Activated effector memory CD4-positive, alpha-beta T cell treated with Interleukin-2 at 50 U/mL for 16 hours (primary cell): ENCODE measurements around the gene NMRK2.
"Not testable (repeated sequence)": the region's sequence is repeated elsewhere in the genome, so short reads cannot be mapped to it uniquely, and the experiment has no call there.

ENCODE experiments used
- DNase-seq: peaks from one replicate; pipeline ENCODE4 v3.0.0-alpha.2; 2020

The NMRK2 gene

DNA sequence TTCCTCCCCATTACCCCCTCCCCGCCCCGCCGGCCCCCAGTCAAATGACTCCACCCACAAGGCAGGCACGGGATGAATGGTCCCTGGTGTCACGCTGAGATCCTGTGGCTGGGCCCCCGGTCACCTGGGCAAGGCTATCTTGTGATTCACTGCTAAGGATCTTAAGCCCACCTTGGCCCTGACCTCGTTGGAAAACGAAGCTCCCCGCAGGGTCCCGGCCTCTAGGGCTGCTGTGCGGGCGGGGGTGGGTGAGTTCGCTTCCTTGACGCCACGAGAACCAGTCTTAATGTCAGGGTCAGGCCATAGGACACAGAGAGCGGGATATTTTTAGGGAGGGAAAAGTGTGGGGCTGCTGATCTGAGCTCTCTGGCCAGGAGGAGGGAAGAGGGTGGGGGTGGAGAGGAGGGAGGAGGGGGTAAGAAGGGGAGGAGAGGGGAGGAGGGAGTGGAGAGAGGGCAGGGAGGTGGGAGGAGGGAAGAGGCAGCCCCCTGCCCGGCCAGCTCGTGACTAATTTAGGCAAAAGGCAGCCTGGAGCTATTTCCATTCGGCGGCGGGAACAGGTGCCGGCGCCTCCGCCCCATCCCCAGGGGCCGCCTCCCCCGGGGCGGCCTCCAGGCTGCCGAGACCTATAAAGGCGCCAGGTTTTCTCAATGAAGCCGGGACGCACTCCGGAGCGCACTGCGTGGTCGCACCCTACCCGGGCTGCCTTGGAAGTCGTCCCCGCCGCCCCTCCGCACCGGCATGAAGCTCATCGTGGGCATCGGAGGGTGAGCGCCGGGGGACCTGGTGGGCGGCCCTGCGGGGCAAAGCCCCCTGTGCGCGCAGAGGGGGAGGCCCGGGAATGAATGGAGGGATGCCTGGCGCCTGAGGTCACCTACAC, at the start of gene NMRK2:
NMRK2 (plus strand) TSS at position 139 of the 880 bp plus-strand sequence; CDS start at position 742, 603 bp downstream.
- no peak for DNase-seq

GRCh38 chr19:3890591-3890990, 42.3 kb upstream of the NMRK2 start:
- DNase-seq = no peak

DNA sequence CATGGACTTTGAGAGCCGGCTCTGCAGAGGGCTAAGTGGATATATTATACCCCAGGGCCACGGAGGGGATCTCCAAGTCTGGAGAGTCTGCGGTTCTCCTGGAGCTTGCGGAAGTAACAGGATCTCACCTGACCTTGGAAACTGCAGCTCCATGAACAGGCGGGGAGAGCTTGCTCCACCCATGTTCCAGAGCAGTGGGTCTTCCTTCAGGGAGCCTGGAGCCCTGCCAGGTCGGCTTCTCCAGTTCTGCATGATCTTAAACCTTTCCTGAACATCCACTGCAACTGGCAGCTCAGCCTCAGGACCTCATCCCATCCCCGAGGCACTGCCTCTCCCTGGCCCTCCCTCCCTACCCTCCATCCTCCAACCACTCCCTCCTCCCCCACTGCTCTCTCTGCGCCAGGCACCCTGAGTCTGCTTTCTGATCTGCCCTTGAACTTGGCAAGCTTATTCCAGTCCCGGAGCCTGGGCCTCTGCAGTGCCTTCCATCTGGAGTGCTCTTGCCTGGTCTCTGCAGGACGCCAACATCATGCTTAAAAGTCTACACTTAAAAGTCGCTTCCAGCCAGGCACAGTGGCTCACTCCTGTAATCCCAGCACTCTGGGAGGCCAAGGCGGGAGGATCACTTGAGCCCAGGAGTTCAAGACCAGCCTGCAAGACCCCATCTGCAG, 39.2 kb upstream of the NMRK2 start:
- DNase-seq = no peak

- not testable (repeated sequence) for DNase-seq
Observed at GRCh38 chr19:3894959-3895358, 37.9 kb upstream of the NMRK2 start.

DNA sequence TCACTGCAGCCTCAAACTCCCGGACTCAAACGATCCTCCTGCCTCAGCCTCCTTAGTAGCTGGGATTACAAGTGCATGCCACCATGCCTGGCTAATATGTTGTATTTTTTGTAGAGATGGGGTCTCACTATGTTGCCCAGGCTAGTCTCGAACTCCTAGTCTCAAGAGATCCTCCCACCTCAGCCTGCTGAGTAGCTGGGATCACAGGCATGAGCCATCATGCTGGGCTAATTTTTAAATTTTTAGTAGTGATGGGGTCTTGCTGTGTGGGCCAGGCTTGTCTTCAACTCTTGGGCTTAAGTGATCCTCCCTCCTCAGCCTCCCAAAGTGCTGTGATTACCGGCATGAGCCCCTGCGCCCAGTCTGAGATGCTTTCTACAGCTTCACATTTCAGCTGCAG, 37.1 kb upstream of the NMRK2 start:
- DNase-seq = no peak

GRCh38 chr19:3897936-3898335, 34.9 kb upstream of the NMRK2 start:
- no peak for DNase-seq

- DNase-seq = no peak
Observed at GRCh38 chr19:3898426-3898825, 34.4 kb upstream of the NMRK2 start.

DNA sequence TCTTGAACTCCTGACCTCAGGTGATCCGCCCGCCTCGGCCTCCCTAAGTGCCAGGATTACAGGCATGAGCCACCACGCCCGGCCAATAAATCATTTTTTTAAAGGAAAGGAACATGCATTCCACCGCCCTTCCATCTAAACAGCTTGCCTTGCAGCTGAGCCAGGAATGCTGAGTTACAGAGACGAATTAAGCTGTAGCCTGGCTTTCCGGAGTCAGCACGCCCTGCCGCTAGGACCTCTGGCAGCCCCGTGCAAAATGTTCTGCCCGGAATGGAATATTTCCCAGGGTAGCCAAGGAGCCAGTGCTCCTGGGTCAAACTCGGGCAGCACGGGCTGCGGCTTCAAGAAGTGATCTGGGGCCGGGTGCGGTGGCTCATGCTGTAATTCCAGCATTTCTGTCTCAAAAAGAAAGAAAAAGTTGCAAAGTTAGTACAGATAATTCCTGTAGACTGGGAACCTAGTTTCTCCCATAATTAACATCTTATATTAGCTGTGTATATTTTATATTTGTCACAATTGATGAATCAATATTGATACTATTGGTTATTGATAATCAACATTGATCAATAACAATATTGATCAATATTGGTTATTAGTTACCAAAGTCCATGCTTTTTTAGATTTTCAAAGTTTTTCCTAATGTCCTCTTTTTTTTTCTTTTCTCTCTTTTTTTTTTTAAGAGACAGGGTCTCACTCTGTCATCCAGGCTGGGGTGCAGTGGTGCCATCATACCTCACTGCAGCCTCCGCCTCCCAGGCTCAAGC, 33.2 kb upstream of the NMRK2 start:
- DNase-seq = no peak

DNA sequence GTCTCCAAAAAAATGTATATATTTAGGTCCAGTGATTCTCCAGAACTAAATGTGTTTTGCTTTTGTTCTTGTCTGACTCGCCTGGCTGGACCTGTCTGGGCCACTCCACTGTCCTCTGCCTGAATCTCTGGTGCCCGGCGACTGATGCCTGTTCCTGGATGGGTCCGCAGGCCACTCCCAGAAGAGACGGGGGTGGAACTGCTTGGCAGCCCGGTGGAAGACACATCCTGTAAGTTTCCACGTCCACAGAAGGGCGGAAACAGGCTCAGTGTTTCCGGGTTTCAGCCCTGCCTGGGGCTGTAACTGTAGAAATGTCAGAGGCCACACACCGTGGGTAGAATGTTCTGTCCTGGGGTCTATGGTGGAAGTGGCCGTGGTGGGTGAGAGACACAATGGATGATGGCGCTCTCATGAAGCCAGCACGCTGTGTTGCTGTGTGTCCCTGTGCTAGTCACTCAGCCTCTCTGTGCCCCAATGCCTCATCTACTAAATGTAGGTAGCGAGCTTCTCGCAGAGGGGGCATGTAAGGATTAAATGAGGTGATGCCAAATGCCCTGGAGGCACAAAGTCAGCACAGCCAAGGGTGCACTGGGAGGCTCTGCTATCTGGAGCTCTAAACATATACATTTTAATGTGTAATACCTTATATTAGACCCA, 30.4 kb upstream of the NMRK2 start:
- no peak for DNase-seq

GRCh38 chr19:3904233-3904632, 28.6 kb upstream of the NMRK2 start:
- DNase-seq = no peak

- no peak for DNase-seq
Observed at GRCh38 chr19:3907626-3908265, 25.1 kb upstream of the NMRK2 start.

- DNase-seq = no peak
Observed at GRCh38 chr19:3908266-3909054, 24.4 kb upstream of the NMRK2 start.

DNA sequence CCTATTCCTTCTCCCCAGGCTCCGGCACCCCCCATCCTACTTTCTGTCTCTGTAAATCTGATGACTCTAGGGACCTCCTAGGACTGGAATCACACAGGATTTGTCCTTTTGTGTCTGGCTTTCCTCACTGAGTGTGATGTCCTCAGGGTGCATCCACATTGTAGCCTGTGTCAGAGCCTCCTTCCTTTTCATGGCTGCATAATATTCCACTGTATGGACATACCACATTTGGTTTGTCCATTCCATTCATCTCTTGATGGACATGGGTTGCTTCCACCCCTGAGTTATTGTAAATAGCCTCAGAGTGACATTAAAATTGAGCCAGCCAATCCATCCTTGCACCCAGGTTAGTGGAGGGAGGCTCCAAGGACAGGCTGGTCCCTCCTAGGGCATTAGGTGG, 22.8 kb upstream of the NMRK2 start:
- no peak for DNase-seq

DNA sequence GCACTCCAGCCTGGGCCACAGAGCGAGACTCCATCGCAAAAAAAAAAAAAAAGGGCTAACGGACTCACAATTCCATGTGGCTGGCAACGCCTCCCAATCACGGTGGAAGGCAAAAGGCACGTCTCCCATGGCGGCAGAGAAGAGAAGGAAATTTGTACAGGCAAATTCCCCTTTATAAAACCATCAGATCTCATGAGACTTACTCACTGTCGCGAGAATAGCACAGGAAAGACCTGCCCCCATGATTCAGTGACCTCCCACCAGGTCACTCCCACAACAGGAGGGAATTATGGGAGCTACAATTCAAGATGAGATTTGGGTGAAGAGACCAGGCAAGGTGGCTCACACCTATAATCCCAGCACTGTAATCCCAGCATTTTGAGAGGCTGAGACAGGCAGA, 18.7 kb upstream of the NMRK2 start:
- no peak for DNase-seq

- no peak for DNase-seq
Observed at GRCh38 chr19:3916033-3916432, 16.8 kb upstream of the NMRK2 start.

GRCh38 chr19:3919793-3920192, 13.1 kb upstream of the NMRK2 start:
- DNase-seq = no peak

DNA sequence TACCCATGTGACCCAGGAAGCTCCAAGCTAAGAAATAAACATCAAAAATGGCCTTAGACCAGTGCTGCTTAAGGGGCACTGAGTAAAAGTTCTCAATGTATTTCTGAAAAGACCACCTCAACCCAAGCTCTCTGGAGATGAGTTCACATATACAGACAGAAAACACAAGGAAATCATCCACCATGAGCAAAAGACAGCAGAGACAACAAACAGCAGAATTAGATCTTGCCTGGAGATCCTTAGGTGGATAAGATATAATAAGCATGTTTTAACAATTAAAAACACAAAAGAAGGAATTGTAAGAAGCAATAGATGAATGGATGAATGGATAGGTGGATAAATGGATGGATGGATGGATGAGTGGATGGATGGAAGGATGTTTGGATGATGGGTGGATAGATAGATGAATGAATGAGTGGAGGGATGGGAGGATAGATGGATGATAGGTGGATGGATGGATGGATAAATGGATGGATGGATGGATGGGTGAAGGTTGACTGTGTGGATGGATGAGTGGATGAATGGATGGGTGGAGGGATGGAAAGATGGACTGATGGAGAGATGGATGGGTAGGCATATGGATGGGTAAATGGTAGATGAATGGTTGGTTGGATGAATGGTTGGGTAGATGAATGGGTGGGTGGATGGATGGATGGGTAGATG, 9.6 kb upstream of the NMRK2 start:
- no peak for DNase-seq

GRCh38 chr19:3923912-3924311, 9.0 kb upstream of the NMRK2 start:
- DNase-seq = no peak

GRCh38 chr19:3931041-3931440, 1.8 kb upstream of the NMRK2 start:
- DNase-seq = no peak

GRCh38 chr19:3936506-3937442, 3.9 kb downstream of the NMRK2 start:
- no peak for DNase-seq
